Measurements from ENCODE around the gene TMEM254.
"Not testable (repeated sequence)": the region's sequence is repeated elsewhere in the genome, so short reads cannot be mapped to it uniquely, and the experiment has no call there.

TMEM254 gene

DNA sequence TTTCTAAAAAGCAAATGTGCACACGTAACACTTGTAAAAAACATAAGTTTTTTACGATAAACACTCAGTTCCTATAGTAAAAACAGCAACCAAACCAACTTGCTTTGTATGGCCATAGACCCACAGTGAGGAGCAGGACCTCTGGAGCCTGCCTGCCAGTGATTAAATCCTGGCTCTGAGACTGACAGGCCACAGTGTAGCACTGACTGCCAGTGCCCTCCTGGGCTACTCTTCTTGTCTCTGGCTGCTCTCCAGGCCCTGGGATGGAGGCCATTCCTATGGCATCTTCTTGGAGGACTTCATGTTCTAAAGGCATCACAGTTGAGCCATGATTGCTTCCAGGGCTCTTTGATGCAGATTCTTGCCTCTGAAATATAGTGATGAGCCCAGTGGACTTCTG, 22.7 kb upstream of the TMEM254 start:
- TF ChIP-seq, protein P1, sequence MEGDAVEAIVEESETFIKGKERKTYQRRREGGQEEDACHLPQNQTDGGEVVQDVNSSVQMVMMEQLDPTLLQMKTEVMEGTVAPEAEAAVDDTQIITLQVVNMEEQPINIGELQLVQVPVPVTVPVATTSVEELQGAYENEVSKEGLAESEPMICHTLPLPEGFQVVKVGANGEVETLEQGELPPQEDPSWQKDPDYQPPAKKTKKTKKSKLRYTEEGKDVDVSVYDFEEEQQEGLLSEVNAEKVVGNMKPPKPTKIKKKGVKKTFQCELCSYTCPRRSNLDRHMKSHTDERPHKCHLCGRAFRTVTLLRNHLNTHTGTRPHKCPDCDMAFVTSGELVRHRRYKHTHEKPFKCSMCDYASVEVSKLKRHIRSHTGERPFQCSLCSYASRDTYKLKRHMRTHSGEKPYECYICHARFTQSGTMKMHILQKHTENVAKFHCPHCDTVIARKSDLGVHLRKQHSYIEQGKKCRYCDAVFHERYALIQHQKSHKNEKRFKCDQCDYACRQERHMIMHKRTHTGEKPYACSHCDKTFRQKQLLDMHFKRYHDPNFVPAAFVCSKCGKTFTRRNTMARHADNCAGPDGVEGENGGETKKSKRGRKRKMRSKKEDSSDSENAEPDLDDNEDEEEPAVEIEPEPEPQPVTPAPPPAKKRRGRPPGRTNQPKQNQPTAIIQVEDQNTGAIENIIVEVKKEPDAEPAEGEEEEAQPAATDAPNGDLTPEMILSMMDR (IDR thresholded peaks at IDR 0.05; ENCODE audit: poor library complexity, severe bottlenecking), result no peak
- Histone ChIP-seq H3K36me3 (ENCODE audit: low read depth) (no peaks in the 10 kb centered on the region), H3K9me3 (ENCODE audit: severe bottlenecking) (no peaks in the 10 kb centered on the region), H3K27me3 (ENCODE audit: insufficient read depth, poor library complexity, severe bottlenecking) (no peaks in the 10 kb centered on the region), H3K4me3 (ENCODE audit: severe bottlenecking) (no peak overlapping the region), H3K27ac (ENCODE audit: poor library complexity, severe bottlenecking) (no peak overlapping the region), H3K4me1 (ENCODE audit: insufficient read depth, poor library complexity, severe bottlenecking) (no peaks in the 10 kb centered on the region)
- DNase-seq (ENCODE audit: low spot score), result no peak
- no peak for ATAC-seq (ENCODE audit: low read depth)

DNA sequence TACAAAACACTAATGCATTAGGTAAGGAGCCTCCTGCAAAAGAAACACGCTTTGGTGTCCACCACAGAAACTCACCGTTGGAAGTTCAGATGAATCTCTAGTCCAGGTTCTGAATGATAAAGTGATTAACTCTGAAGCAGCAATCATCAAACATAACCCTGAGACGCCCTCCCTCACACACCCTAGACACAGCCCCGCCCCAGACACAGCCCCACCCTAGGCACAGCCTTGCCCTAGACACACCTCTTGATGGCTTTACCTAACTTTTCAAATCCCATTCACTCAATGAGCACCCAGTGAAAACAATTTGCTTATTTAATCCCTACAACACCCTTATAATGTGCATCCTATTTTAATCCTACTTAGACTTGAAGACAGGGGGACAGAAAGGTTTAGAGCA, 21.3 kb upstream of the TMEM254 start:
- DNase-seq (ENCODE audit: low spot score) (no peak), ATAC-seq (ENCODE audit: low read depth) (no peak)
- H3K27ac ChIP-seq (ENCODE audit: poor library complexity, severe bottlenecking), result no peak overlapping the region
- H3K4me3 ChIP-seq (ENCODE audit: severe bottlenecking), result no peak overlapping the region
- H3K36me3 ChIP-seq (ENCODE audit: low read depth), result no peaks in the 10 kb centered on the region
- TF ChIP-seq, protein P1 (IDR thresholded peaks at IDR 0.05; ENCODE audit: poor library complexity, severe bottlenecking), result no peak
- no peaks in the 10 kb centered on the region for H3K27me3 ChIP-seq (ENCODE audit: insufficient read depth, poor library complexity, severe bottlenecking)
- H3K4me1 ChIP-seq (ENCODE audit: insufficient read depth, poor library complexity, severe bottlenecking), result no peaks in the 10 kb centered on the region
- H3K9me3 ChIP-seq (ENCODE audit: severe bottlenecking), result no peaks in the 10 kb centered on the region

DNA sequence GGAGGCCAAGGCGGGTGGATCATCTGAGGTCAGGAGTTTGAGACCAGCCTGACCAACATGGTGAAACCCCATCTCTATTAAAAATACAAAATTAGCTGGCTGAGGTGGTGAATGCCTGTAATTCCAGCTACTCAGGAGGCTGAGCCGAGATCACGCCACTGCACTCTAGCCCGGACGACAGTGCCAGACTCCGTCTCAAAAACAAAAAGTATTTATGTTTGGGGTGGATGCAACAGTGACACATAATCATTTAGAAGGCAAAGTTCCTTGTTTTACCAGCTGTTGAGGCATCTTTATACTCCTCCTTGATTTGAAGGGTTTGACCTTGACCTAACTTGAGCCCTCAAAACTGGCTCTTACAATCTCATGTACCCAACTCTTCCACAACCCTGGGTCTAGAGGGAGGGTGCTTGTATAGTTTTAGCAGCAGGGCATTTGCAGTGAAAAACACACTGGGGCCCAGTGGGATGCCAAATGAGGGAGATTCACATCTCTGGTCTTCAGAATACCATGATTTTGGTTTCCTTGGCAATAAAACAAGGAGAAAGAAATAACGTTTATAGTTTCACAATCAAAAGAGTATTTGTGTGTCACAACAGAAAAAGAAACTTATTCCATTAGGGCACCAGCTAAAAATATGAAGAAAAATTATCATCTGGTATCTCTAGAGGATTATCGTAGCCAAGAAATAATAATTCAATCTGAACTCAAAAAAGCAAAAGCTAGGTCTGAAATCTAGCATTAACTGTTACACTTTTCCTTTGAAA, 14.2 kb upstream of the TMEM254 start:
- TF ChIP-seq, protein P1 (IDR thresholded peaks at IDR 0.05; ENCODE audit: poor library complexity, severe bottlenecking), result no peak
- Histone ChIP-seq H3K4me3 (ENCODE audit: severe bottlenecking) (no peak overlapping the region), H3K27me3 (ENCODE audit: insufficient read depth, poor library complexity, severe bottlenecking) (no peaks in the 10 kb centered on the region), H3K27ac (ENCODE audit: poor library complexity, severe bottlenecking) (no peak overlapping the region), H3K36me3 (ENCODE audit: low read depth) (no peaks in the 10 kb centered on the region), H3K4me1 (ENCODE audit: insufficient read depth, poor library complexity, severe bottlenecking) (no peaks in the 10 kb centered on the region), H3K9me3 (ENCODE audit: severe bottlenecking) (peaks cover 9% of the 10 kb centered on the region)
- ATAC-seq (ENCODE audit: low read depth), result no peak
- DNase-seq (ENCODE audit: low spot score), result no peak

DNA sequence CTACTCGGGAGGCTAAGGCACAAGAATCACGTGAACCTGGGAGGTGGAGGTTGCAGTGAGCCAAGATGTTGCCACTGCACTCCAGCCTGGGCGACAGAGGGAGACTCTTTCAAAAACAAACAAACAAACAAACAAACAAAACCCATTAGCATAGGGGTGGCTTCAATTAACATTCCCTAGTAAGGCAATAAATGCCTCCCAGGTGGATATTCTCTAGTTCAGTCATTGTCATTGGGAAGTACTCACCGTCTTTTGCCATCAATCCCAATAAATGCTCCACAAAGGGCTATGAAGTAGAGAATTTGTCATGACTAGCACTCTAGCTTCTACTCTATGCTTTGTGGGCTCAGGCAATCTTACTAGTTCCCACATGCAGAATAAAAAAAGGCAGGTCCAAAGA, 11.7 kb upstream of the TMEM254 start:
- no peak overlapping the region for H3K27ac ChIP-seq (ENCODE audit: poor library complexity, severe bottlenecking)
- no peaks in the 10 kb centered on the region for H3K27me3 ChIP-seq (ENCODE audit: insufficient read depth, poor library complexity, severe bottlenecking)
- H3K4me1 ChIP-seq (ENCODE audit: insufficient read depth, poor library complexity, severe bottlenecking), result no peaks in the 10 kb centered on the region
- H3K4me3 ChIP-seq (ENCODE audit: severe bottlenecking), result no peak overlapping the region
- DNase-seq (ENCODE audit: low spot score) (no peak), ATAC-seq (ENCODE audit: low read depth) (no peak)
- TF ChIP-seq, protein P1 (IDR thresholded peaks at IDR 0.05; ENCODE audit: poor library complexity, severe bottlenecking), result no peak
- peaks cover 9% of the 10 kb centered on the region for H3K9me3 ChIP-seq (ENCODE audit: severe bottlenecking)
- H3K36me3 ChIP-seq (ENCODE audit: low read depth), result no peaks in the 10 kb centered on the region

DNA sequence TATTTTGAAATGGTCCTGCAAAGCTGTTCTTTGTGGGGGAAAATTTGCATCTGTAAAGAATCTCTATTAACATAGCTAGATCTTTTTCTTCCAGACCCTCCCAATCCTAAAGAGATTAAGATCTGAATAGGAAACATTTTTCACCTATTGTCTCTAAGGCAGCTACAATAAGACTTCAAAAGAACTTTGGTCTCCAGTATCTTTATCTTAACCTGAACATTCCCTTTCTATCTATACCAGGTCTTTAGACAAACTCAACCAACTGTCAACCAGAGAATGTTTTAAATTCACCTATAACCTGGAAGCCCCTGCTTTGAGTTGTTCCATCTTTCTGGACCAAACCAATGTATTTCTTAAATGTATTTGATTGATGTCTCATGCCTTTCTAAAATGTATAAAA, 10.6 kb upstream of the TMEM254 start:
- H3K4me1 ChIP-seq (ENCODE audit: insufficient read depth, poor library complexity, severe bottlenecking); H3K36me3 ChIP-seq (ENCODE audit: low read depth); DNase-seq (ENCODE audit: low spot score); H3K9me3 ChIP-seq (ENCODE audit: severe bottlenecking); H3K4me3 ChIP-seq (ENCODE audit: severe bottlenecking); H3K27me3 ChIP-seq (ENCODE audit: insufficient read depth, poor library complexity, severe bottlenecking); ATAC-seq (ENCODE audit: low read depth); H3K27ac ChIP-seq (ENCODE audit: poor library complexity, severe bottlenecking): not testable (repeated sequence)
